Measurements from ENCODE around the gene ZNF101.
"Not testable (repeated sequence)": the region's sequence is repeated elsewhere in the genome, so short reads cannot be mapped to it uniquely, and the experiment has no call there.

The ZNF101 gene

GRCh38 chr19:19661675-19662251 lies 6.9 kb upstream of the ZNF101 start:
- no peak for DNase-seq

DNA sequence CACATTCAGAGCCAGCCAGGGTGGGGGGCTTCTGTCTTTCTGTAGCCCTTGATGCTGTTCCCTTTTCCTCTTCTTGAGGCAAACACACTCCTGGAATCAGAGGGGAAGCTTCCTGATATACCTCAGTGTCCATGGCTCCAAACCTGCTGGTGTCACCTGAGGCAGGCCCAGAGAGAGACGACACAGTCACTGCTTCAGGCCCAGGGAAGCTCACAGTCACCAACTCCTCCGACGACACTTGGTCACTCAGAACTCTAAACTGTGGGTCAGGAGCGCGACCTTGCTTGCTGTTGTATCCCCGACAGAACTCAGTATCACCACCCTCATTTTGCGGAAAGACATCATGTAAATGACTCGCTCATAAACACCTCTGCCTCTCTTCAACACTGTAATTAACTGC lies 6.3 kb upstream of the ZNF101 start:
- DNase-seq = no peak

GRCh38 chr19:19662871-19663255 lies 5.8 kb upstream of the ZNF101 start:
- no peak for DNase-seq

DNA sequence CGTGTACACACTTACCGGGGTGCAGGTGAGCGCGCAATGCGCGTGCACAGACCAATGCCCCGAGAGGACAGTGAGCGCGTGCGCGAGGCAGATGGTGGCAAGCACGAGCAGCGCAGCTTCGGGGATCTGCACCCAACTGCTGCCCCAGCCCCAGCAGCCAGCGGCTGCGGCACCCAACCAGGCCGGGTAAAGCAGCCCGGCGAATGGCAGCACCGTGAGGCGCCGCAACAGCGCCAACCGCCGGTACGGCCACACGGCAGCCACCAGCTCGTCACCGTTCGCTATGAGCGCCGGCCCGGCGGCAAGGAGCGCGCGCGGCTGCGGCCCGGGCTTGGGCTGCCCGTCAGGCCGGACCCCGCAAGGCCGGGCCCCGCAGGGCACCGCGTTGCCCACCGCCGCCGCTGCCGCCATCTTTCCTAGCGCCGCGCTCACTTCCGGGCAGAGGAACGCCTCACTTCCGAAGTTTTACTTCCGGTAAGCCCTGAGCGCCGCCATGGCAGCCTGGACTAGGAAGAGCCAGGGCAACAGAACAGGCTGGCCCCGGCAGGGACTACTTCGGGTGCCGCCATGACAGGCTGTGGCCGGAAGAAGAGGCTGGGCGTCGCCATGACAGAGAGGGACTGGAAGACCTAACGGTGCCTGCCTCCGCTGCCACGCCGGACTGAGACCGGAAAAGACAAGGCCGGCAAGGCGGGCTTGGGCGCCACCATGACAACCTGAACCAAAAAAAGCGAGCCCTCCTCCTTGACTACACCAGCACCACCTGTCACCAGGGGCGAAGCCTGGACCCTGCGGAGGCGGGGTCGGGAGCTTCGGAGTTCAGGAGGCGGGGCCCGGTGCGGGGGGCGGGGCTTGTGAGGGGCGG lies 5.2 kb upstream of the ZNF101 start, which contains the start of gene ATP13A1:
Gene ATP13A1, minus strand, starts transcription at position 421 of the 865 bp plus-strand sequence. Its CDS starts 10 bp downstream, at position 411.
- peak; percentile 94 to 99 (median 96) for DNase-seq

DNA sequence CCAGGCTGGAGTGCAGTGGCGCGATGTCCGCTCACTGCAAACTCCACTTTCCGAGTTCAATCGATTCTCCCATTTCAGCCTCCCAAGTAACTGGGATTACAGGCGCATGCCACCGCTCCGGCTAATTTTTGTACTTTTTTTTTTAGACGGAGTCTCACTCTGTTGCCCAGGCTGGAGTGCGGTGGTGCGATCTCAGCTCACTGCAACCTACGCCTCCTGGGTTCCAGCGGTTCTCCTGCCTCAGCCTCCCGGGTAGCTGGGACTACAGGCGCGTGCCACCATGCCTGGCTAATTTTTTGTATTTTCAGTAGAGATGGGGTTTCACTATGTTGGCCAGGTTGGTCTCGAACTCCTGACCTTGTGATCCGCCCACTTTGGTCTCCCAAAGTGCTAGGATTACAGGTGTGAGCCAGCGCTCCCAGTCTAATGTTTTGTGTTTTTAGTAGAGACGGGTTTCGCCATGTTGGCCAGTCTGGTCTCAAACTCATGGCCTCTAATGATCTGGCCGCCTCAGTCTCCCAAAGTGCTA lies 3.2 kb upstream of the ZNF101 start:
- not testable (repeated sequence) for DNase-seq

GRCh38 chr19:19670070-19670551 lies 1.5 kb downstream of the ZNF101 start:
- DNase-seq = no peak

- no peak for DNase-seq
These were observed 4.2 kb downstream of the ZNF101 start for GRCh38 chr19:19672816-19673215.

DNA sequence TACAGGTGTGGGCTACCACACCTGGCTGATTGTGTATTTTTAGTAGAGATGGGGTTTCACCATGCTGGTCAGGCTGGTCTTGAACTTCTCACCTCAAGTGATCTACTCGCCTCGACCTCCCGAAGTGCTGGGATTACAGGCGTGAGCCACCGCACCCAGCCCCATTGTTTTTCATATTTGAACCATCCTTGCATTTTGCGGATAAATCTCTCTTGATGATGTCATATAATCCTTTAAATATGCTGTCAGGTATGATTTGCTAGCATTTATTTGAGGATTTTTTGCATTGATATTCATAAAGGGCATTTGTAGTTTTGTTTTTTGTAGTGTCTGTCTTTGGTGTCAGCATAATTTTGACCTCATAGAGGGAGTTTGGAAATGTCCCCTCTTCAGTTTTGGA lies 5.7 kb downstream of the ZNF101 start:
- DNase-seq = no peak

DNA sequence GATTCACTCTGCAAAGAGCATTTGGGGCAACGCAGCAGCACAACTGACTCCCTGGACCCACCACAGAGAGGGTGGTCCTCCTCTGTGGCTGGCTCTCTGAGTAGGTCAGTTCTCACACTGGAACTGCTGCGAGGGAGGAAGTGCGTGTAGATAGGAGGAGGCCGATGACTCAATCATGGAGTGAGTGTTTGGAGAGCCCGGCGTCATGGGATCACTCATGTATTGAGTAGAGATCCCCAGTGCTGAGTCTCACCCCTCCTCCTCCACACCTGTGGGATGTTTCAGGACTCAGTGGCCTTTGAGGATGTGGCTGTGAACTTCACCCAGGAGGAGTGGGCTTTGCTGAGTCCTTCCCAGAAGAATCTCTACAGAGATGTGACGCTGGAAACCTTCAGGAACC lies 8.9 kb downstream of the ZNF101 start:
- no peak for DNase-seq

DNA sequence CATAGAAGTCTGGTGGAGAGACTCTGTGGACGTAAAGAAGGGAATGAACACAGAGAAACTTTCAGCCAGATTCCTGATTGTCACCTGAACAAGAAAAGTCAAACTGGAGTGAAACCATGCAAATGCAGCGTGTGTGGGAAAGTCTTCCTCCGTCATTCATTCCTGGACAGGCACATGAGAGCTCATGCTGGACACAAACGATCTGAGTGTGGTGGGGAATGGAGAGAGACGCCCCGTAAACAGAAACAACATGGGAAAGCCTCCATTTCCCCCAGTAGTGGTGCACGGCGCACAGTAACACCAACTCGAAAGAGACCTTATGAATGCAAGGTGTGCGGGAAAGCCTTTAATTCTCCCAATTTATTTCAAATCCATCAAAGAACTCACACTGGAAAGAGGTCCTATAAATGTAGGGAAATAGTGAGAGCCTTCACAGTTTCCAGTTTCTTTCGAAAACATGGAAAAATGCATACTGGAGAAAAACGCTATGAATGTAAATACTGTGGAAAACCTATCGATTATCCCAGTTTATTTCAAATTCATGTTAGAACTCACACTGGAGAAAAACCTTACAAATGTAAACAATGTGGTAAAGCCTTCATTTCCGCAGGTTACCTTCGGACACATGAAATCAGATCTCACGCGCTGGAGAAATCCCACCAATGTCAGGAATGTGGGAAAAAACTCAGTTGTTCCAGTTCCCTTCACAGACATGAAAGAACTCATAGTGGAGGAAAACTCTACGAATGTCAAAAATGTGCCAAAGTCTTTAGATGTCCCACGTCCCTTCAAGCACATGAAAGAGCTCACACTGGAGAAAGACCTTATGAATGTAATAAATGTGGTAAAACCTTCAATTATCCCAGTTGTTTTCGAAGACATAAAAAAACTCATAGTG lies 10.8 kb downstream of the ZNF101 start:
- DNase-seq = no peak

DNA sequence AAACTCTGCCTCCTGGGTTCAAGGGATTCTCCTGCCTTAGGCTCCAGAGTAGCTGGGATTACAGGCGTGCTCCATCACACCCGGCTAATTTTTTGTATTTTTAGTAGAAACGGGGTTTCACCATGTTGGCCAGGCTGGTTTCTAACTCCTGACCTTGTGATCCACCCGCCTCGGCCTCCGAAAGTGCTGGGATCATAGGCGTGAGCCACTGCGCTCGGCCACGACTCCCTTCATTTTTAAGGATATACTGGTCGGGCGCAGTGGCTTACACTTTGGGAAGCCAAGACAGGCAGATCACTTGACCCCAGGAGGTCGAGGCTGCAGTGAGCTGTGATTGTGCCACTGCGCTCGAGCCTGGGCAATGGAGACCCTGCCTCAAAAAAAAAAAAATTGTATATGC lies 17.5 kb downstream of the ZNF101 start:
- not testable (repeated sequence) for DNase-seq

DNA sequence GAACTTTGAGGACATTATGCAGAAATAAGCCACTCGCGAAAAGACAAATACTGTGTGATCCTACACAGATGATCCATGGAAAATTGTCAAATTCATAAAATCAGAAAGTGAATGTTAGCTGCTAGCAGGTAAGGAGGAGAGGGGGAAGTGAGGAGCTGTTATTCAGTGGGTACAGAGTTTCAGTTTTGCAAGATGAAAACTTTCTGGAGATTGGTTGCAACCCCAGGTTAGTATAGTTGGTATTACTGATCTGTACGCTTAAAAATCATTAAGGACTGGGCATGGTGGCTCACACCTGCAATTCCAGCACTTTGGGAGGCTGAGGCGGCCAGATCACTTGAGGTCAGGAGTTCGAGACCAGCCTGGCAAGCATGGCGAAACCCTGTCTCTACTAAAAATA lies 17.9 kb downstream of the ZNF101 start:
- no peak for DNase-seq

- DNase-seq = peak in 2 of 3 experiments; percentile 17 to 39
These were observed 18.5 kb downstream of the ZNF101 start for GRCh38 chr19:19687090-19687489.

GRCh38 chr19:19689023-19689422 lies 20.4 kb downstream of the ZNF101 start:
- DNase-seq = peak in 1 of 3 experiments; percentile 28

DNA sequence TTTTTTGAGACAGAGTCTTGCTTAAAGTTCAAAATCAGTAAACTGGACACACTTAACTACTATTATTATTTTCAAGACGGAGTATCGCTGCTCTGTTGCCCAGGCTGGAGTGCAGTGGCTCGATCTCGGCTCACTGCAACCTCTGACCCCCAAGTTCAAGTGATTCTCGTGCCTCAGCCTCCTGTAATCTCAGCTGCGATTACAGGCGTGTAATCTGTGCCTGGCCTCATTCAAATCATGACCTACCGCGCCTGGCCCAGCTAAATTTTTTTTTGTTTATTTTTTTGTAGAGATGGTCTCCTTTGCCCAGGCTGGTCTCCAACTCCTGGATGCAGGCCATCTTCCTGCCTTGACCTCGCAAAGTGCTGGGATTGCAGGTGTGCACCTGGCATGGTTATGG lies 23.0 kb downstream of the ZNF101 start:
- DNase-seq = no peak

- no peak for DNase-seq
These were observed 27.7 kb downstream of the ZNF101 start for GRCh38 chr19:19696386-19696785.

DNA sequence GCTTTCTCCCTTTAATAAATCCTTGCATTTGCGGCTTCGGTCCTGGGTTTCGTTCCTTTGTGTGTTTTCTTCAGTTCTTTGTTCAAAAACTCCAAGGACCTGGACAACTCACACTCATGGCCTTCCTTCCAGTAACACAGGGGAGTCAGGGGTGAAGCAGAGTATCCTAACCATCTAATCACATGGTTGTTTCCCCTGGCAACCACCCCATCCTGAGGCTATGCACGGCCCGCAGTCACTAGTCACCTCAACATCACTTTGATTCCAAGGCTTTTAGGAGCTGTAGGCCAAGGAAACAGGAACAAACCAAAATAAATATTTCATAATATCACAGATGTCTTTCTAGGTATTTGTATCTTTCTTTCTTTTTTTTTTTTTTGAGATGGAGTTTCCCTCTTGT lies 28.9 kb downstream of the ZNF101 start:
- DNase-seq = no peak

DNA sequence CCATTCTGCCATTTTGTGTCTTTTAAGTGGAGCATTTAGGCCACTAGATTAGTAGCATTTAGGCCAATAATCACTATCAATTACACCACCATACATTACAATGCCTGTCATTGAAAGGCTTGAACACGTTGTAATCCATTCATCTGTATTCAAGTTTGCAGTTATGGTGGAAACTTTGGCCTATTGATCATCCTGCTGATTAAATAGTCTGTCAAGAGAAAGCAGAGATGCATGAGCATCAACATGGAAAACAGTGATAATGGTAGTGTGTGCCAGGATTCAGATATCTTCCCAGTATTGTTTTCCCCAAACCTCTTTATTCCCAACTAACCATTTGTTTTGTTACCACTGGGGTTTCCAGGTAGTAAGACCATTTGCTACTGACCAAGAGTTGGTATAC lies 31.9 kb downstream of the ZNF101 start:
- DNase-seq = not testable (repeated sequence)

- no peak for DNase-seq
These were observed 36.2 kb downstream of the ZNF101 start for GRCh38 chr19:19704836-19705235.

- DNase-seq = no peak
These were observed 41.9 kb downstream of the ZNF101 start for GRCh38 chr19:19710506-19710905.

GRCh38 chr19:19711306-19711933 lies 42.8 kb downstream of the ZNF101 start:
- no peak for DNase-seq
